Neural progenitor cell (in vitro differentiated cells): ENCODE results near the gene ZBTB7A.

ENCODE experiments used
- CTCF ChIP-seq: fragments of 200-600 bp; sonication (generic); IDR thresholded peaks from 2 replicates; pipeline ENCODE4 v1.5.1; 2017; ENCODE audit warnings: antibody characterized with exemption, mild to moderate bottlenecking
- EZH2phosphoT487 ChIP-seq: fragments of 200-600 bp; sonication (generic); IDR thresholded peaks from 2 replicates; pipeline ENCODE4 v1.6.1; 2017; ENCODE audit warnings: antibody characterized with exemption

GRCh38 chr19:4112367-4112766, 45.7 kb upstream of the ZBTB7A start:
- TF ChIP-seq CTCF (no peak), EZH2phosphoT487 (no peak)
